ENCODE data around the gene ZNF865.

ZNF865 gene

DNA sequence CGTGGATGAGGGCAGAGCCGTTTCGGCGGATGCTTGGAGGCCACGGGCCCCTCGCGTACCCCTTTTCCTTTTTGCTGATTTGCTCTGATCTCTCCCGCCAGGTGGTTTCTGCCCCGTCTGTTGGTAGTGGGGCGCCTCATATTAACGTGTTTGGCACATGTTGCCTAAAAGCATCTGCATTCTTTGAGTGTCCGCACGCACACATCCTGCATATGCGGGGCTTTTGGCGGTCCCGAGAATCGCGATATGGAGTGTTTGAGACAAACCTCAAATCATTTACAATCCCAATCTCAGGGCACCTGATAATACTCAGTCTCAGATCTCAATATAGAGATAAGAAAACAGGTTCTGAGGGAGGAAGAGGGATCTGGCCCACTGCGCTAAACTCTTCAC, 50.2 kb downstream of the ZNF865 start:
- DNase-seq (ENCODE audit: extremely low read depth, low read depth): no peak
- TF ChIP-seq, protein P1, sequence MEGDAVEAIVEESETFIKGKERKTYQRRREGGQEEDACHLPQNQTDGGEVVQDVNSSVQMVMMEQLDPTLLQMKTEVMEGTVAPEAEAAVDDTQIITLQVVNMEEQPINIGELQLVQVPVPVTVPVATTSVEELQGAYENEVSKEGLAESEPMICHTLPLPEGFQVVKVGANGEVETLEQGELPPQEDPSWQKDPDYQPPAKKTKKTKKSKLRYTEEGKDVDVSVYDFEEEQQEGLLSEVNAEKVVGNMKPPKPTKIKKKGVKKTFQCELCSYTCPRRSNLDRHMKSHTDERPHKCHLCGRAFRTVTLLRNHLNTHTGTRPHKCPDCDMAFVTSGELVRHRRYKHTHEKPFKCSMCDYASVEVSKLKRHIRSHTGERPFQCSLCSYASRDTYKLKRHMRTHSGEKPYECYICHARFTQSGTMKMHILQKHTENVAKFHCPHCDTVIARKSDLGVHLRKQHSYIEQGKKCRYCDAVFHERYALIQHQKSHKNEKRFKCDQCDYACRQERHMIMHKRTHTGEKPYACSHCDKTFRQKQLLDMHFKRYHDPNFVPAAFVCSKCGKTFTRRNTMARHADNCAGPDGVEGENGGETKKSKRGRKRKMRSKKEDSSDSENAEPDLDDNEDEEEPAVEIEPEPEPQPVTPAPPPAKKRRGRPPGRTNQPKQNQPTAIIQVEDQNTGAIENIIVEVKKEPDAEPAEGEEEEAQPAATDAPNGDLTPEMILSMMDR (IDR thresholded peaks at IDR 0.05; ENCODE audit: low read depth, low read length): no peak

- no peak for DNase-seq (ENCODE audit: extremely low read depth, low read depth)
- TF ChIP-seq, protein P1 (IDR thresholded peaks at IDR 0.05; ENCODE audit: low read depth, low read length): no peak
These were observed 51.1 kb downstream of the ZNF865 start for GRCh38 chr19:55656552-55656951.

GRCh38 chr19:55656988-55657747, 51.7 kb downstream of the ZNF865 start:
- no peak for DNase-seq (ENCODE audit: extremely low read depth, low read depth)

DNA sequence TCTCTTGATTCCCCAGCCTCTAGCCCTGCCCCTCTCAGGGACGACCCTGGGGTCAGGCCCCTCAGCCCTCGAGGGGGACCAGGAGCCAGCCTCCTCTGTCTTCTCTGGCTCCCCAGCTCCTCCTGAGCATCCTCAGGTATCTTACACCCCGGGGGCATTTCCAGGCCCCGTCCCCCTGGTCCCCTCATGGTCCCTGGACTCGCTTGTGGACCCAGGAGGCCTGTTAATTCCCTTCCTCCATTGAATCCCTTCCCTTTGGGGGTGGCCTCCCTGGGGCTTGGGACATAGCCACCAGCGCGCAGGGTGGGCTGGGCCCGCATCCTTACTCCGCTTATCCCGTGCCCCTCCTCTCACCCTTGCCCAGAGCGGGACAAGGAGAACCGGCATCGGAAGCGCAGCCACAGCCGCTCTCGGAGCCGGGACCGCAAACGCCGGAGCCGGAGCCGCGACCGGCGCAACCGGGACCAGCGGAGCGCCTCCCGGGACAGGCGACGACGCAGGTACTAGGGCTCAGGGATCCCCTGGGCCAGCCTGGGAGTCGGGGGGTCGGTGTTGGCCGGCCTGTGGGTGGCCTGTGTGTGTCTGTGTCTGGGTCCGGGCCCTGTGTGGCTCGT, 53.5 kb downstream of the ZNF865 start:
- no peak for DNase-seq (ENCODE audit: extremely low read depth, low read depth)
- TF ChIP-seq, protein P1 (IDR thresholded peaks at IDR 0.05; ENCODE audit: low read depth, low read length): no peak

More at GRCh38 chr19:55656988-55657747, 51.7 kb downstream of the ZNF865 start:
- TF ChIP-seq, protein P1 (IDR thresholded peaks at IDR 0.05; ENCODE audit: low read depth, low read length): no peak

- DNase-seq (ENCODE audit: extremely low read depth, low read depth): no peak
These were observed 54.4 kb downstream of the ZNF865 start for GRCh38 chr19:55659822-55660221.

DNA sequence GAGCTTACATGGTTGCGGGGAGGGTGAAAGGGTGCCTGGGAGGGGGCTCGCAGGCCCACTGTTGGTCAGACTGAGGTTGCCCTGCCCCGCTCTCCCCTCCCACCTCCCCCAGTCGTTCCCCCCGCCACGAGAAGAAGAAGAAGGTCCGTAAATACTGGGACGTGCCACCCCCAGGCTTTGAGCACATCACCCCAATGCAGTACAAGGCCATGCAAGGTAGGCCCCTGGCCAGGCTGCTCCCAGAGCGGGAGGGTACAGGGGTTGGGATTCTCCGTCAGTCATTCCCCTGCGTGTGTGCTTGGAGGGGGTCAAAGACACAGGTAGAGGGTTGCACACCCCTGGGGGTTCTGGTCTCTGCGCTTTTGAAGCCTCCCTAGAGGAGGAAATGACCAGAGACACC, 55.0 kb downstream of the ZNF865 start:
- TF ChIP-seq, protein P1 (IDR thresholded peaks at IDR 0.05; ENCODE audit: low read depth, low read length): no peak
- DNase-seq (ENCODE audit: extremely low read depth, low read depth): no peak

More at GRCh38 chr19:55659822-55660221, 54.4 kb downstream of the ZNF865 start:
- TF ChIP-seq, protein P1 (IDR thresholded peaks at IDR 0.05; ENCODE audit: low read depth, low read length): no peak

DNA sequence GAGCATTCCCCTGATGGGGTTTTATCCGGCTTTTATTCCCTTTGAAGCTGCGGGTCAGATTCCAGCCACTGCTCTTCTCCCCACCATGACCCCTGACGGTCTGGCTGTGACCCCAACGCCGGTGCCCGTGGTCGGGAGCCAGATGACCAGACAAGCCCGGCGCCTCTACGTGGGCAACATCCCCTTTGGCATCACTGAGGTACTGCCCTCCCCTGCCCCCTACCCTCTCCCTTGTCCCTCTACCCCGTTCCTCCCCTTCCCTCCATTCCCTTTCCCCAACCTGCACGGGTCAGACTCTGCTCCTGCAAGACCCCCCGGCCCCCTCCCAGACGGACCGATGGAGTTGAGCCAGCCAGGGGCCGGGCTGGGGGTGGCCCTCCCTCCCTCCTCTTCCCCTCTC, 55.5 kb downstream of the ZNF865 start:
- TF ChIP-seq, protein P1 (IDR thresholded peaks at IDR 0.05; ENCODE audit: low read depth, low read length): no peak
- DNase-seq (ENCODE audit: extremely low read depth, low read depth): no peak
